Measurements from ENCODE around the gene MRGPRG. TPM values are rescaled to one million over a fixed set of nuclear protein-coding genes. Genes with fewer than 3 reads are reported as not detected.

The MRGPRG gene
- total RNA-seq, 2 experiments from 2014 or later: not detected

Other genes starting within 250 kb of the MRGPRG start
- gene NAP1L4, start 226.5 kb downstream of the MRGPRG start, total RNA-seq: 100 to 1,000 TPM; 240 to 245 TPM
- 100 to 1,000 TPM; 126 to 128 TPM for gene CARS1, start 161.4 kb downstream of the MRGPRG start, total RNA-seq
- 1 to 10 TPM; 3.5 to 3.9 TPM for gene OSBPL5, start 53.5 kb downstream of the MRGPRG start, total RNA-seq
- not detected for gene MRGPRE, start 13.6 kb upstream of the MRGPRG start, total RNA-seq
- gene ZNF195, start 160.3 kb upstream of the MRGPRG start, total RNA-seq: 10 to 100 TPM; 26.7 to 29.2 TPM

Measured in activated naive CD4-positive, alpha-beta T cell treated with anti-CD3 and anti-CD28 coated beads for 36 hours (primary cell).